ENCODE data around the gene SERP2. TPM values are rescaled to one million over a fixed set of nuclear protein-coding genes. Genes with fewer than 3 reads are reported as not detected.

SERP2 gene
- total and polyA plus RNA-seq, 2 donors (not counting 1 experiment from before 2014, with no cell fraction given): 0.43 TPM; not detected in 1

GRCh38 chr13:44401577-44401976 is 28.0 kb downstream of the SERP2 start:
- Histone ChIP-seq H3K9ac (ENCODE audit: low read length) (no peak overlapping the region), H3K9me3 (ENCODE audit: control extremely low read depth in 1 of 3, control insufficient read depth in 2 of 3, insufficient read depth in 1 of 3, low read length in 2 of 3) (no peaks in the 10 kb centered on the region), H3K4me3 (ENCODE audit: control extremely low read depth in 1 of 5, extremely low read depth in 1 of 5, insufficient read depth in 1 of 5, low read depth in 2 of 5, low read length in 4 of 5) (no peak overlapping the region), H3K36me3 (replicated peaks in 1 of 2; ENCODE audit: control extremely low read depth in 1 of 2, control insufficient read depth in 1 of 2, extremely low read depth in 1 of 2, insufficient read depth in 2 of 2, low read length in 1 of 2) (no peaks in the 10 kb centered on the region), H3K27me3 (replicated peaks in 1 of 4; ENCODE audit: control extremely low read depth in 1 of 4, control insufficient read depth in 3 of 4, insufficient read depth in 4 of 4, low read length in 3 of 4) (peaks cover 0 to 2% (median 0%) of the 10 kb centered on the region in 4 experiments), H3K27ac (ENCODE audit: low read length in 2 of 2) (no peak overlapping the region), H3K4me1 (ENCODE audit: control insufficient read depth in 2 of 2, insufficient read depth in 2 of 2, low read length in 2 of 2) (no peaks in the 10 kb centered on the region), H2AFZ (ENCODE audit: insufficient read depth, low read depth, low read length, poor library complexity, severe bottlenecking) (no peak overlapping the region), H4K20me1 (ENCODE audit: control insufficient read depth, insufficient read depth, low read length, poor library complexity, severe bottlenecking) (no peaks in the 10 kb centered on the region), H3K79me2 (ENCODE audit: control insufficient read depth, insufficient read depth, low read length) (no peaks in the 10 kb centered on the region), H3K4me2 (replicated peaks; ENCODE audit: low read depth, low read length, poor library complexity, severe bottlenecking) (no peak overlapping the region)
- no peaks in the 10 kb centered on the region for H3K9me3 Mint-ChIP-seq (ENCODE audit: insufficient read depth)
- no peak overlapping the region for H3K27ac Mint-ChIP-seq
- no peak overlapping the region for H3K4me3 Mint-ChIP-seq
- H3K4me1 Mint-ChIP-seq: no peaks in the 10 kb centered on the region
- intact Hi-C loops (cut with micrococcal nuclease): no loop called here
- TF ChIP-seq, protein P1, sequence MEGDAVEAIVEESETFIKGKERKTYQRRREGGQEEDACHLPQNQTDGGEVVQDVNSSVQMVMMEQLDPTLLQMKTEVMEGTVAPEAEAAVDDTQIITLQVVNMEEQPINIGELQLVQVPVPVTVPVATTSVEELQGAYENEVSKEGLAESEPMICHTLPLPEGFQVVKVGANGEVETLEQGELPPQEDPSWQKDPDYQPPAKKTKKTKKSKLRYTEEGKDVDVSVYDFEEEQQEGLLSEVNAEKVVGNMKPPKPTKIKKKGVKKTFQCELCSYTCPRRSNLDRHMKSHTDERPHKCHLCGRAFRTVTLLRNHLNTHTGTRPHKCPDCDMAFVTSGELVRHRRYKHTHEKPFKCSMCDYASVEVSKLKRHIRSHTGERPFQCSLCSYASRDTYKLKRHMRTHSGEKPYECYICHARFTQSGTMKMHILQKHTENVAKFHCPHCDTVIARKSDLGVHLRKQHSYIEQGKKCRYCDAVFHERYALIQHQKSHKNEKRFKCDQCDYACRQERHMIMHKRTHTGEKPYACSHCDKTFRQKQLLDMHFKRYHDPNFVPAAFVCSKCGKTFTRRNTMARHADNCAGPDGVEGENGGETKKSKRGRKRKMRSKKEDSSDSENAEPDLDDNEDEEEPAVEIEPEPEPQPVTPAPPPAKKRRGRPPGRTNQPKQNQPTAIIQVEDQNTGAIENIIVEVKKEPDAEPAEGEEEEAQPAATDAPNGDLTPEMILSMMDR (IDR thresholded peaks at IDR 0.05): no peak
- TF ChIP-seq EZH2 (IDR thresholded peaks at IDR 0.05; ENCODE audit: borderline replicate concordance, insufficient read depth, low read depth, low read length, poor library complexity, severe bottlenecking): no peak
- DNase-seq (no peak), ATAC-seq (ENCODE audit: low read depth) (no peak)
- no CpG with 5 or more reads among the region's 2 CpGs for WGBS (ENCODE audit: insufficient coverage)
- POLR2A ChIA-PET: interaction anchor here (0.7 kb wide), 1 partner anchor 16 kb away, joined by 7 read pairs; no protein-coding TSS in a partner anchor
- CTCF ChIA-PET: no interaction called here
- peaks cover 15% of the 10 kb centered on the region for H3K27me3 Mint-ChIP-seq

DNA sequence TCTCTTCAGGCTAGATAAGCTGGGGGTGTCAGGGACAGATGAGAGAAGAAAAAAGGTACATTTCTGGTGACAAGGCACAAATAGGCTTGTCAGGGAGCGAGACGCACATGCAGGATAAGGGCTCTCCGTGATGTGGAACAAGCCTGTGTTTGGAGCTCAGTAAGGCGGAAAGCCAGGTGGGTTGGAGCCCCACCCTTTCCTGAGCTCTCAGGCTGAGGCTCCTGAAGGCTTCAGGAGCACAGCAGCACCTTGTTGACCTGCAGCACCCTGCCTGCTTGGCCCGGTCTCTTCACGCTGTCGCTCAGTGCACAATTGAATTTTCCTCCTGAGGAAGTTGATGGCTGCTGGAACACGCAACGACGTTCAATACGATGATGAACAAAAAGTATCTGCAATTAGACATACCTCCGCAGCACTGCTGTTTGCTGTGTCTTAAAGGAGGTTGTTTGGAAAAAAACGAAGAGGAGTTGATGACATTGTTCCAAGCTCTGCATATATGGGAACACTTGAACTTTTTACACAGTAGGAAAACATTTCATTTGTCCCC is 29.3 kb downstream of the SERP2 start:
- H3K9me3 Mint-ChIP-seq (ENCODE audit: insufficient read depth): no peaks in the 10 kb centered on the region
- CTCF ChIA-PET: no interaction called here

More for the DNA sequence above, 29.3 kb downstream of the SERP2 start:
- Histone ChIP-seq H4K20me1 (ENCODE audit: control insufficient read depth, insufficient read depth, low read length, poor library complexity, severe bottlenecking) (no peaks in the 10 kb centered on the region), H3K4me1 (ENCODE audit: control insufficient read depth in 2 of 2, insufficient read depth in 2 of 2, low read length in 2 of 2) (no peaks in the 10 kb centered on the region), H3K27ac (ENCODE audit: low read length in 2 of 2) (no peak overlapping the region), H2AFZ (ENCODE audit: insufficient read depth, low read depth, low read length, poor library complexity, severe bottlenecking) (no peak overlapping the region), H3K4me3 (ENCODE audit: control extremely low read depth in 1 of 5, extremely low read depth in 1 of 5, insufficient read depth in 1 of 5, low read depth in 2 of 5, low read length in 4 of 5) (no peak overlapping the region), H3K36me3 (replicated peaks in 1 of 2; ENCODE audit: control extremely low read depth in 1 of 2, control insufficient read depth in 1 of 2, extremely low read depth in 1 of 2, insufficient read depth in 2 of 2, low read length in 1 of 2) (no peaks in the 10 kb centered on the region), H3K79me2 (ENCODE audit: control insufficient read depth, insufficient read depth, low read length) (no peaks in the 10 kb centered on the region), H3K9ac (ENCODE audit: low read length) (no peak overlapping the region), H3K27me3 (replicated peaks in 1 of 4; ENCODE audit: control extremely low read depth in 1 of 4, control insufficient read depth in 3 of 4, insufficient read depth in 4 of 4, low read length in 3 of 4) (peaks cover 0 to 2% (median 0%) of the 10 kb centered on the region in 4 experiments), H3K9me3 (ENCODE audit: control extremely low read depth in 1 of 3, control insufficient read depth in 2 of 3, insufficient read depth in 1 of 3, low read length in 2 of 3) (no peaks in the 10 kb centered on the region), H3K4me2 (replicated peaks; ENCODE audit: low read depth, low read length, poor library complexity, severe bottlenecking) (no peak overlapping the region)
- no peak overlapping the region for H3K27ac Mint-ChIP-seq
- 86% methylated on average over 11 of the region's 13 CpGs for WGBS (ENCODE audit: insufficient coverage)
- H3K4me3 Mint-ChIP-seq: no peak overlapping the region
- intact Hi-C loops (cut with micrococcal nuclease): no loop called here
- no peaks in the 10 kb centered on the region for H3K4me1 Mint-ChIP-seq
- peaks cover 18% of the 10 kb centered on the region for H3K27me3 Mint-ChIP-seq
- DNase-seq: no peak
- no peak for ATAC-seq (ENCODE audit: low read depth)
- TF ChIP-seq, protein P1 (IDR thresholded peaks at IDR 0.05): no peak
- TF ChIP-seq EZH2 (IDR thresholded peaks at IDR 0.05; ENCODE audit: borderline replicate concordance, insufficient read depth, low read depth, low read length, poor library complexity, severe bottlenecking): no peak
- POLR2A ChIA-PET: no interaction called here

All from B cell (primary cell).